ENCODE results near the gene SOX8.

The SOX8 gene

DNA sequence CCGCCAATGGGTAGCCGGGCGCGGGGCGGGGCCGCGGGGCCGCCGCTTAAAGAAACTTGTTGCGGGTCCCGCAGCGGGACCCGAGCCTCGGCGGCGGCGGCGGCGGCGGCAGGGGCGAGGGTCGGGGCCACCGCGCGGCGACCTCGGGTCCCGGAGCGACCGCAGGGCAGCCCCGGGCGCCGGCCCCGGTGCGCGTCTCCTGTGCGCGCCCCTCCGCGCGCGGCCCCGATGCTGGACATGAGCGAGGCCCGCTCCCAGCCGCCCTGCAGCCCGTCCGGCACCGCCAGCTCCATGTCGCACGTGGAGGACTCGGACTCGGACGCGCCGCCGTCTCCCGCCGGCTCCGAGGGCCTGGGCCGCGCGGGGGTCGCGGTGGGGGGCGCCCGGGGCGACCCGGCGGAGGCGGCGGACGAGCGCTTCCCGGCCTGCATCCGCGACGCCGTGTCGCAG is at the start of gene SOX8:
SOX8 (plus strand) TSS at position 76 of the 450 bp plus-strand sequence; CDS start at position 229, 153 bp downstream.
- H3K27ac ChIP-seq: peak within 1 kb of the TSS in 1 of 2 donors; percentile 65
- no peak for DNase-seq (ENCODE audit: low spot score)
- TF ChIP-seq CTCF (IDR thresholded peaks at IDR 0.05): no peak

DNA sequence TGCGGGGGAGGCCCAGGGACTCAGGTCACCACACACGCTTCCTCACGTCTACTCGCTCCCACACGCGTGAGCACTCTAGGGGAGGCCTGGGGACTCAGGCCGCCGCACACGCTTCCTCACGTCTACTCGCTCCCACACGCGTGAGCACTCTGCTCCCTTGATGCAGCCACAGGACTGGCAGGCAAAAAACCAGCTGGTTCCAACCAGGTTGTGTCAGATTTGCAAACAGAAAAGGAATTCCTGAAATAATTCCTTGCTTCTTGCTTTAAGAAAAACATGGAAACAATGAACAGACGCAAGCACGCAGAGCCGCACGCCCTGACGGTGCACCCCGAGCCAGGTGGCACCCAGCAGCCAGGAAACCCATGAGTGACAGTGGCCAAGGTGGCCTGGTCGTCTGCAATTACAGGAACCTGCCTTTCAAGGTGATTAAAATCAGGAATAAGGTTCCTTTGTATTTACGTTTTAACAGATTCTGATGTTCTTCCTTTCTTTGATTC is 48.7 kb upstream of the SOX8 start:
- no peak for TF ChIP-seq CTCF (IDR thresholded peaks at IDR 0.05)
- no peak for DNase-seq (ENCODE audit: low spot score)
- Histone ChIP-seq H3K4me3 (no peak overlapping the region), H3K27ac (no peak overlapping the region)

More for the DNA sequence above, at the start of gene SOX8:
- peak within 1 kb of the TSS; percentile 85 for H3K4me3 ChIP-seq

DNA sequence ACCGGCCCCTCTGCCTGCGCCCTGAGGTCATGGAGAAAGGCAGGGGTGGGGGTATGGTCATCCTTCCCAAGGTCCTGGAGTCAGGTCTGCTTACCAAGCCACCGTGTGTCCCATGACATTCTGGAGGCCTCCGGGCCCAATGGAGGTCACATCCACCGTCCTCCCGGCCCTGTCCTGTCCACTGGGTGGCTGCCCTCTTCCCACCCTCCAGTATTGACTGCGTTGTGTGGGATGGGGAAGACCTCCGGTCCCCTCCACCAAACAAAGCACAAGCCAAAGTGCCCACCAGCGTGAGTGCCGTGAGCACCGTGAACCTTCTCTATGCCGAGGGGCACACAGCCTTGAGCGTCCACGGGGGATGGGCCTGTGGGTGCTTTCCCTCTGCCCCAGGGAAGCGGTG is 48.0 kb upstream of the SOX8 start:
- no peak for TF ChIP-seq CTCF (IDR thresholded peaks at IDR 0.05)
- Histone ChIP-seq H3K27ac (no peak overlapping the region), H3K4me3 (no peak overlapping the region)
- no peak for DNase-seq (ENCODE audit: low spot score)

- DNase-seq (ENCODE audit: low spot score): no peak
- Histone ChIP-seq H3K4me3 (no peak overlapping the region), H3K27ac (no peak overlapping the region)
- TF ChIP-seq CTCF (IDR thresholded peaks at IDR 0.05): no peak
Measured at GRCh38 chr16:934178-934577, 47.4 kb upstream of the SOX8 start.

GRCh38 chr16:935684-936083 is 45.9 kb upstream of the SOX8 start:
- no peak overlapping the region for H3K4me3 ChIP-seq
- no peak for TF ChIP-seq CTCF (IDR thresholded peaks at IDR 0.05)
- H3K27ac ChIP-seq: no peak overlapping the region
- DNase-seq (ENCODE audit: low spot score): no peak

DNA sequence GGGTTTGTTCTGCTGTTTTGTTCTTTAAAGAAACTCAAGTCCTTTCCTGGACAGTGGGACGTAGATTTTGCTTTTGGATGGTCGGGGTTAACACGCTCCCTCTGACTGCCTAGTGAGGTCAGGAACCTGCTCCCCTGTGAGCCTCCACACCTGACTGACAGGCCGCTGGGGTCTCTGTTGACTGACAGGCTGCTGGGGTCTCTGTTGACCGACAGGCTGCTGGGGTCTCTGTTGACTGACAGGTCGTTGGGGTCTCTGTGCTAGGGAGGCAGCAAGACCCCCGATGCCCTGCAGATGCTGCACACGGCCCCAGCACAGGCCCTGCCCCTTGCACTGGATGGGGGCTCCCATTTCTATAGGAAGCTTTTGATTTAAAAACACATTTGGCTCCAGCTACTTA is 44.3 kb upstream of the SOX8 start:
- H3K4me3 ChIP-seq: no peak overlapping the region
- H3K27ac ChIP-seq: no peak overlapping the region
- no peak for TF ChIP-seq CTCF (IDR thresholded peaks at IDR 0.05)
- DNase-seq (ENCODE audit: low spot score): no peak

DNA sequence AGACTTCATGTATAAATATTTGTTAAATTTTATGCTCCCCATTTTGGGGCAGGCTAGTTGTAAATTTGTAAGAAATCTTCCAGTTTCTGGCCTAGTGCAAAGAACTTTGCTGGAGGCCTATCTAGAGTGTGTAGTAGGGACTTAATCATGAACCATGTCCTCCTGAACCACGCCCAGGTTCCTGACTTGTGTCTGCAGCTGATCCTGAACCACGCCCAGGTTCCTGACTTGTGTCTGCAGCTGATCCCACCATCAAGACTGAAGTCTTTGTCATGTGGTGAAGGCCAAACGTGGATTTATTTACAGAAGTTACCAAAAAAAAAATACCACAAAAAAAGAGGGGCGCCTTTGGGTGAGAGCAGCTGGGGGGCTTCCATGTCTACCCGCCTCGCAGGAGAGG is 43.8 kb upstream of the SOX8 start:
- no peak for TF ChIP-seq CTCF (IDR thresholded peaks at IDR 0.05)
- H3K4me3 ChIP-seq: no peak overlapping the region
- H3K27ac ChIP-seq: no peak overlapping the region
- DNase-seq (ENCODE audit: low spot score): no peak
